Caco-2 (cell line): ENCODE results near the gene PIK3C2A. TPM values are rescaled to one million over a fixed set of nuclear protein-coding genes. Genes with fewer than 3 reads are reported as not detected.

Source experiments
- BruUV-seq: library from RNA; stranded (reverse); fragments of 400-500 nt; replicated peaks from 2 replicates; lab custom pipeline; 2021; lab: Mats Ljungman, UMichigan
- CTCF ChIA-PET: fragments of 300-600 bp; sonication (Branson Sonifier 250); formaldehyde crosslinking; loops from one replicate; lab custom pipeline; 2022; ENCODE audit warnings: antibody characterized with exemption; lab: Charles Lee
- POLR2A ChIA-PET: fragments of 300-600 bp; sonication (Branson Sonifier 250); formaldehyde crosslinking; loops from one replicate; lab custom pipeline; 2022; ENCODE audit warnings: antibody characterized with exemption; lab: Charles Lee
- DNase-seq, 2 experiments: peaks; one replicate each; pipeline versions ENCODE4 v3.0.0 to v3.0.0-alpha.2; 2020 to 2022
- H3K27me3 ChIP-seq: replicated peaks from 2 replicates; pipeline ENCODE4 v1.6.0; 2011; ENCODE audit warnings: low read length; ENCODE audit not compliant: control insufficient read depth, insufficient read depth
- H3K36me3 ChIP-seq: 2 replicates; pipeline ENCODE4 v1.5.1; 2011; ENCODE audit warnings: low read length; ENCODE audit not compliant: control insufficient read depth, insufficient read depth
- H3K4me1 ChIP-seq: fragments of 250-450 bp; sonication (Bioruptor Pico); 2 replicates; pipeline ENCODE4 v1.5.1; 2020; ENCODE audit warnings: mild to moderate bottlenecking
- H3K4me3 ChIP-seq: 2 replicates; pipeline ENCODE4 v1.5.1; 2011; ENCODE audit warnings: low read depth, mild to moderate bottlenecking, control low read depth, low read length
- H3K9me3 ChIP-seq: fragments of 250-450 bp; sonication (Bioruptor Pico); 2 replicates; pipeline ENCODE4 v1.5.1; 2020; ENCODE audit warnings: mild to moderate bottlenecking, moderate library complexity
- H3K27ac Mint-ChIP-seq: one replicate; pipeline ENCODE4 v1.8.0; 2022; ENCODE audit warnings: mixed read lengths; ENCODE audit not compliant: unreplicated experiment
- H3K27me3 Mint-ChIP-seq: one replicate; pipeline ENCODE4 v1.8.0; 2022; ENCODE audit warnings: mixed read lengths; ENCODE audit not compliant: insufficient read depth, unreplicated experiment
- H3K36me3 Mint-ChIP-seq: one replicate; pipeline ENCODE4 v1.8.0; 2022; ENCODE audit warnings: mild to moderate bottlenecking, mixed read lengths; ENCODE audit not compliant: insufficient read depth, unreplicated experiment
- H3K4me1 Mint-ChIP-seq: one replicate; pipeline ENCODE4 v1.8.0; 2022; ENCODE audit warnings: low read depth, mixed read lengths; ENCODE audit not compliant: unreplicated experiment
- H3K4me3 Mint-ChIP-seq: one replicate; pipeline ENCODE4 v1.8.0; 2022; ENCODE audit warnings: mild to moderate bottlenecking, moderate library complexity, mixed read lengths; ENCODE audit not compliant: unreplicated experiment
- H3K9me3 Mint-ChIP-seq: one replicate; pipeline ENCODE4 v1.8.0; 2022; ENCODE audit warnings: mixed read lengths; ENCODE audit not compliant: unreplicated experiment
- CTCF ChIP-seq, 2 experiments: fragments of 200-600 bp in 1 of 2; IDR thresholded peaks; 1 replicate in 1 of 2; 2 replicates in 1 of 2; pipeline versions ENCODE4 v1.5.1 to v1.8.0; 2011 to 2022; ENCODE audit warnings: antibody characterized with exemption in 1 of 2, control low read depth in 1 of 2, inconsistent platforms in 1 of 2, low read depth in 1 of 2, low read length in 1 of 2, mild to moderate bottlenecking in 1 of 2, moderate library complexity in 1 of 2; ENCODE audit not compliant: insufficient read depth in 1 of 2, severe bottlenecking in 1 of 2, unreplicated experiment in 1 of 2
- intact Hi-C: fragments of 100-400 bp; cut with micrococcal nuclease; formaldehyde crosslinking; loops from one replicate; pipeline ENCODE4 v1.10.0; 2022; ENCODE audit not compliant: unreplicated experiment
- total RNA-seq: library from RNA; stranded (reverse); gene quantifications from 2 replicates; pipeline ENCODE4 v1.2.3, GENCODE V29; 2022

Gene PIK3C2A
- total RNA-seq, 1 experiment from 2014 or later, result 138 TPM

DNA sequence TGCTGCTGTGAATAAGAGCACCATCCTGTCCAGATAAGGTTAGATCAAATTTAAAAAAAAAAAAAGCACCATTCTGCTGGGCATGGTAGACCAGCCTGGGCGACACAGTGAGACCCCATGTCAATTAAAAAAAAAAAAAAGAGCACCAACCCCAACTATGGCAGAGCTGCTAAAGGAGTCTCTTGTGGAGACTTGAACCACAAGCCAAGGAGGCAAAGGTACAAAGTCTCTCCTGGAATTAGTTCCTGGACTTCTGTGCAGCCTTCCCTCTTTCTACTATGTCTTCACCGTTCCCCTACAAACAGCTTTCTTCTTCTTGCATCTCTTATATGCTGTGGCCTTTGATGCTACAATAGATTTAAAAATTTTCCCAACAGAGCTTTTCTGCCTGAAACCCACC is 1.3 kb downstream of the PIK3C2A start:
- H3K27me3 ChIP-seq, result no peaks in the 10 kb centered on the region
- peak overlapping the region; percentile 100 for H3K27ac Mint-ChIP-seq
- peak overlapping the region; percentile 98 for H3K4me3 Mint-ChIP-seq
- intact Hi-C loops, result loop anchor here (10.0 kb wide), 1 partner anchor 282 kb away; no protein-coding TSS in a partner anchor
- no peaks in the 10 kb centered on the region for H3K9me3 Mint-ChIP-seq
- H3K27me3 Mint-ChIP-seq, result no peaks in the 10 kb centered on the region
- TF ChIP-seq CTCF (IDR thresholded peaks at IDR 0.05; ENCODE audit: insufficient read depth in 1 of 2, low read depth in 1 of 2, low read length in 1 of 2, severe bottlenecking in 1 of 2, unreplicated experiment in 1 of 2), result no peak
- H3K4me1 Mint-ChIP-seq, result peaks cover 26% of the 10 kb centered on the region
- peak overlapping the region; percentile 99 for H3K4me3 ChIP-seq
- TSS peak; percentile 55 for BruUV-seq
- no peaks in the 10 kb centered on the region for H3K9me3 ChIP-seq
- CTCF ChIA-PET, result no interaction called here
- peaks cover 67% of the 10 kb centered on the region for H3K36me3 Mint-ChIP-seq
- no peaks in the 10 kb centered on the region; the same call in 1 of the 2 replicates for H3K36me3 ChIP-seq
- H3K4me1 ChIP-seq, result peaks cover 23% of the 10 kb centered on the region
- no peak for DNase-seq
- POLR2A ChIA-PET, result no interaction called here

DNA sequence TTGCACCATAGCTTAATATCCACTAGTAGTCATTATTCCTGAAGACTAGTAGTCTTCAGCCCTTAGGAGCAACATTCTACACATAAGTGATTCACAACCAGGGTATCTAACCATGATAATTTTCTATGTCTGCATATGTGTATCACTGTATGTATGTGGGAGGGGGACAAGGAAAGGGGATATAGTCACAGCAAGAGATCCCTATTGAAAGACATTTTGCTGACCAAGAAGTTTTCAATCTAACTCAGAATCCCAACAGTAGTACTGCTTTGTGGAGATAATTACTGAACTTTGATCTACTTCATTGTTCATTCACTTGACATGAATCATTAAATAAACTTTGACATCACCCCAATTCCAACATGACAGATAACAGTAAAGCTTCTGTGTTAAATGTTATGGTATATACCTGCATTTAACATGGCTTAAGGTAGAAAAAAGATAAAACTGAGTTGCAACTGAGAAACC is 10.3 kb downstream of the PIK3C2A start:
- H3K27me3 ChIP-seq, result no peaks in the 10 kb centered on the region
- H3K4me3 ChIP-seq, result no peak overlapping the region
- ChIA-PET POLR2A (interaction anchor here (0.6 kb wide), 2 partner anchors 10 to 12 kb away, joined by 3 read pairs; partner anchors contain the start of gene PIK3C2A), CTCF (no interaction called here)
- BruUV-seq, result no TSS peak
- Mint-ChIP-seq H3K27me3 (no peaks in the 10 kb centered on the region), H3K4me1 (peaks cover 18% of the 10 kb centered on the region), H3K4me3 (peak overlapping the region; percentile 45), H3K27ac (peak overlapping the region; percentile 70), H3K36me3 (peaks cover 90% of the 10 kb centered on the region), H3K9me3 (no peaks in the 10 kb centered on the region)
- peaks cover 5% of the 10 kb centered on the region for H3K36me3 ChIP-seq
- intact Hi-C loops, result no loop called here
- peak in 1 of 2 experiments; percentile 2 for TF ChIP-seq CTCF (IDR thresholded peaks at IDR 0.05; ENCODE audit: insufficient read depth in 1 of 2, low read depth in 1 of 2, low read length in 1 of 2, severe bottlenecking in 1 of 2, unreplicated experiment in 1 of 2)
- no peak for DNase-seq
- H3K4me1 ChIP-seq, result peaks cover 20% of the 10 kb centered on the region
- no peaks in the 10 kb centered on the region; the same call in 1 of the 2 replicates for H3K9me3 ChIP-seq

- Mint-ChIP-seq H3K27ac (no peak overlapping the region), H3K4me1 (peaks cover 7% of the 10 kb centered on the region), H3K9me3 (no peaks in the 10 kb centered on the region), H3K4me3 (no peak overlapping the region), H3K27me3 (no peaks in the 10 kb centered on the region), H3K36me3 (peaks cover 60% of the 10 kb centered on the region)
- BruUV-seq, result no TSS peak
- POLR2A ChIA-PET, result no interaction called here
- peaks cover 1% of the 10 kb centered on the region for H3K36me3 ChIP-seq
- H3K9me3 ChIP-seq, result no peaks in the 10 kb centered on the region
- H3K27me3 ChIP-seq, result no peaks in the 10 kb centered on the region
- no peak overlapping the region for H3K4me3 ChIP-seq
- CTCF ChIA-PET, result no interaction called here
- intact Hi-C loops, result no loop called here
- H3K4me1 ChIP-seq, result 0 out of 2 replicates have a peak, but pooled peaks cover 3% of the 10 kb centered on the region
- no peak for TF ChIP-seq CTCF (IDR thresholded peaks at IDR 0.05; ENCODE audit: insufficient read depth in 1 of 2, low read depth in 1 of 2, low read length in 1 of 2, severe bottlenecking in 1 of 2, unreplicated experiment in 1 of 2)
- no peak for DNase-seq
Measured at GRCh38 chr11:17188675-17189074, 19.1 kb downstream of the PIK3C2A start.
